NB4 (cell line): ENCODE measurements around the gene THAP12.

Experiments used
- CTCF ChIP-seq: IDR thresholded peaks from one replicate; pipeline ENCODE4 v1.5.1; 2012; ENCODE audit warnings: low read depth, low read length
- POLR2A ChIP-seq: IDR thresholded peaks from 2 replicates; pipeline ENCODE4 v1.6.1; 2011; ENCODE audit warnings: mild to moderate bottlenecking; ENCODE audit not compliant: insufficient read length; ENCODE audit errors: extremely low read depth

GRCh38 chr11:76325185-76325584 lies 55.7 kb downstream of the THAP12 start:
- TF ChIP-seq CTCF (no peak), POLR2A (no peak)
